ENCODE data around the gene HSD17B2. TPM values are rescaled to one million over a fixed set of nuclear protein-coding genes. Genes with fewer than 3 reads are reported as not detected.

The HSD17B2 gene
- polyA plus RNA-seq, 3 donors = 9.5 to 23.8 (median 11.8) TPM

GRCh38 chr16:82146556-82146955 is 111.5 kb downstream of the HSD17B2 start:
- no peak for DNase-seq (ENCODE audit: extremely low read depth in 1 of 11, low read depth in 9 of 11, low spot score in 4 of 11)

- DNase-seq (ENCODE audit: extremely low read depth in 1 of 11, low read depth in 9 of 11, low spot score in 4 of 11) = no peak
Measured at GRCh38 chr16:82146957-82147356, 111.9 kb downstream of the HSD17B2 start.

GRCh38 chr16:82147546-82147945 is 112.5 kb downstream of the HSD17B2 start:
- DNase-seq (ENCODE audit: extremely low read depth in 1 of 11, low read depth in 9 of 11, low spot score in 4 of 11) = no peak

Other genes starting within 250 kb of the HSD17B2 start
- 10 to 100 TPM; 13.2 to 15.4 (median 14.3) TPM for gene SDR42E1, start 23.8 kb upstream of the HSD17B2 start, polyA plus RNA-seq (ENCODE audit: insufficient read length in 3 of 3)
- gene MPHOSPH6, start 135.0 kb downstream of the HSD17B2 start, polyA plus RNA-seq (ENCODE audit: insufficient read length in 3 of 3) = 10 to 100 TPM; 46.6 to 59.5 (median 49.5) TPM

All from renal cortex interstitium (tissue), 11 donors.